AG10803 (cell line): ENCODE results near the gene HHIPL1.

Experiments
- DNase-seq: peaks from one replicate; pipeline ENCODE4 v3.0.0; 2010; ENCODE audit warnings: low read depth
- H3K4me3 ChIP-seq: 2 replicates; pipeline ENCODE4 v1.5.1; 2011; ENCODE audit warnings: mild to moderate bottlenecking, low read length, control low read depth
- TF ChIP-seq, protein P1 (sequence below): conservative IDR thresholded peaks from 2 replicates; pipeline ENCODE4 v1.5.1; 2011; ENCODE audit warnings: mild to moderate bottlenecking, low read length, control low read depth, inconsistent platforms

The HHIPL1 gene

DNA sequence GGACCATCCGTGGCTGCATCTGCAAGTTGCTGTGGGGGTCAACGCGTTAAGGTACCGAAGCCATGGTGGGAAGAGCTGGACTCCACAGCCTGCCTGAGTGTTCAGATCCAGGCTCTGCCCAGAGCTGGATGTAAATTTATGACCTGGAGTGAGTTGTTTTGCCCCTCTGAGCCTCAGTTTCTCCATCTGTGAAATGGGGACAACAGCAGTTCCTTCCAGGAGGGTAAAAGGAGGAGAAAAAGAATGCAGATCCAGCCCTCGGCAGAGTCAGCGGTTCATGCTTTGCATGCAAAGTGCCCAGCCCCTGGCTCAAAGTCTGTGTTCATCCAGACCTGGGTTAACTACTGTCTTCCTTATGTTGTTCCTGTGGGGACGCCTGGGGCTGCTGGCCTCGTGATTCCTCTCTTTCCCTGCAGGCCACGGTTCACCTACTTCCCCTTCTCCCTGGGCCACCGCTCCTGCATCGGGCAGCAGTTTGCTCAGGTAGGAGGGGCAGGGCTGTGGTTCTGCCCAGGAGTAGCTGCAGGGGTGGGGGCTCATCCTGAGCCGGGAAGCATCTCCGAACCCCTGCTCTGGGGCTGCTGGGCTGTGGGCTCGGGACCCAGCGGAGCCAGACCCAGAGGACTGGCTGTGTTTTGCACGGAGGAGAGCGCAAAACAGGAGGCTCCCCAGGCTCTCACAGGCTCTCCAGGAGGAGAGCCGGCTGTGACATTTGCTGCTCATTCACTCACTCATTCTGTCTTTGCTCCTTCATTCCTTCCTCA is 81.0 kb downstream of the HHIPL1 start:
- H3K4me3 ChIP-seq = no peak overlapping the region
- no peak for DNase-seq

DNA sequence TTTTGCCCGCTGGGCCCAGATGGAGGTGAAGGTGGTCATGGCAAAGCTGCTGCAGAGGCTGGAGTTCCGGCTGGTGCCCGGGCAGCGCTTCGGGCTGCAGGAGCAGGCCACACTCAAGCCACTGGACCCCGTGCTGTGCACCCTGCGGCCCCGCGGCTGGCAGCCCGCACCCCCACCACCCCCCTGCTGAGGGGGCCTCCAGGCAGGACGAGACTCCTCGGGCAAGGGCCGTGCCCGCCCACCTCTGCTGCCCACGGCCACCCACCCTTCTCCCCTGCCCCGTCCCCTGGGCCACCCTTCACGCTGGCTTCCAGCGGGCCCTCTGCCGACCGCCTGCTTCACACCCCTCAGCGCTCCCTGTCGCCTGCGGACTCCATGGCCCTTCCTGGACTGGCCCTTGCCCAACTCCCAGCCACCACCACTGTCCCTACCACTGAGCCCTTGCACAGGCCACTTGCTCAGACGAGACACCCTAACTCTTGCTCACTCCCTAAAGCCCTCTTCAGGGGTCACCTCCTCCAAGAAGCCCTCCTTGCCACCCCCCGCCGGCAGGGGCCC is 81.7 kb downstream of the HHIPL1 start:
- DNase-seq = no peak
- no peak overlapping the region for H3K4me3 ChIP-seq
- TF ChIP-seq, protein P1, sequence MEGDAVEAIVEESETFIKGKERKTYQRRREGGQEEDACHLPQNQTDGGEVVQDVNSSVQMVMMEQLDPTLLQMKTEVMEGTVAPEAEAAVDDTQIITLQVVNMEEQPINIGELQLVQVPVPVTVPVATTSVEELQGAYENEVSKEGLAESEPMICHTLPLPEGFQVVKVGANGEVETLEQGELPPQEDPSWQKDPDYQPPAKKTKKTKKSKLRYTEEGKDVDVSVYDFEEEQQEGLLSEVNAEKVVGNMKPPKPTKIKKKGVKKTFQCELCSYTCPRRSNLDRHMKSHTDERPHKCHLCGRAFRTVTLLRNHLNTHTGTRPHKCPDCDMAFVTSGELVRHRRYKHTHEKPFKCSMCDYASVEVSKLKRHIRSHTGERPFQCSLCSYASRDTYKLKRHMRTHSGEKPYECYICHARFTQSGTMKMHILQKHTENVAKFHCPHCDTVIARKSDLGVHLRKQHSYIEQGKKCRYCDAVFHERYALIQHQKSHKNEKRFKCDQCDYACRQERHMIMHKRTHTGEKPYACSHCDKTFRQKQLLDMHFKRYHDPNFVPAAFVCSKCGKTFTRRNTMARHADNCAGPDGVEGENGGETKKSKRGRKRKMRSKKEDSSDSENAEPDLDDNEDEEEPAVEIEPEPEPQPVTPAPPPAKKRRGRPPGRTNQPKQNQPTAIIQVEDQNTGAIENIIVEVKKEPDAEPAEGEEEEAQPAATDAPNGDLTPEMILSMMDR = no peak

More for the DNA sequence above, 81.0 kb downstream of the HHIPL1 start:
- TF ChIP-seq, protein P1 = no peak

DNA sequence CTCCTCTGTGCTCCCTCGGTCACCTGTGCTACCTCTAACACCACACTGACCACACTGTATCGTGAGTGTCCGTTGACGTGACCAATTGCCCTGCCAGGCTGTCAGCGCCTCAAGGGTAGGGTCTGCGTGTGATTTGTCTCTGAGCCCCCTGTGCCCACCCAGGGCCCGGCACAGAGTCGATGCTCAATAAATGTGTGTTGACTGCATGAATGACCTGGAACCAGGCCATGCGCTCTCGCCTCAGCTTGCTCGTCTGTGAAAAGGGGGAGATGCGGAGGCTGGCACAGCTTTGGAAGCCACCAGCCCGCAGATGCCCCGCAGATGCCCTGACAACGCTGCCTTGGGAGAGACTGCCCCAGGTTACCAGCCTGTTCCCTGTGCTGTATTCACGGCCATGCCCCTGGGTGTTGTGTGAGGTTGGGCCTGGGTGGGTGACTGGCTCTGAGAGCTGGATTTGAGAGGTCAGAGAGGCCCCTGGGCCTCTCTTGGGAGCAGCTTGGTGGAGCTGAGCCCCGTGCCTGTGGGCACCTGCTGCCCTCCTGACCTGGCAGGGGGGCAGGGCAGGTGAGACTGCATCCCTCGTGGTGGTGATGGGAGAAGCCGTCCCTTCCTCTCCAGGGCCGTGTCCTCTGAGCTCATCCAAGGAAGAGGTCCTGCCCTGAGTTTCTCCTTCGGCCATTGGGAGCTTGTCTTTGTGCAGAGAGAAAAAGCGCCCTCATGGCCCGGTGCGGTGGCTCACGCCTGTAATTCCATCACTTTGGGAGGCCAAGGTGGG is 82.4 kb downstream of the HHIPL1 start:
- DNase-seq = no peak
- TF ChIP-seq, protein P1 = no peak
- H3K4me3 ChIP-seq = no peak overlapping the region

DNA sequence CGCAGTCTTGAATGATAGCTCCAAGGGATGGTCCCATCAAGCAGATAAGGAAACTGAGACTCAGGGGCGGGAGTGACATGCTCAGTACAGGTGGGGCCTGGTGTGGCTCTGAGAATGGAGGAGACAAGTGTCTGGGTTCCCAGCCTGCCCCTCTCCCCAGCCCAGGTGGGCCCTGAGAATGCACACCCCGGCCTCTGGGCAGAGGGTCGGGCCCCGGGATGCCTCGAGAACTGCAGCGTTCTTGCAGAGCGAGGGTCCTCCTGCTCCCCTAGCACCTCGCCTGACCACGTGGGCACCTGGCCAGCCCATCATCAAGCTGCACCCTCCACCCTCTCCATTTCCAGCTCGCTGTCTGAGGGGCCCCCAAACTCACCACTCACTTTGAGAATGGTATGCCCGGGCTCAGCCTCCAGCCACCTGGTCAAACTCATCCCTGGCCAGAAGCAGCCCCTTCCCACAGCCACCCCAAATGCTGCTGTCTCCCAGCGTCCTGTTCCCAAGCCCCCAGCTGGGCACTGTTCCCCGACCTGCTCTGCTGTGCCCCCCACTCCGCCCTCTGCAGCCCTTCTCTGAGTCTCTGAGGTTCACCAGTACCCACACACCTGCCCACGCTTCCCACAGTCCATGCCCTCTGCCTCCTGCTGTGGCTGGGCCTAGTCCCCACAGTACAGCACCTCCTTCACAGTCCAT is 83.4 kb downstream of the HHIPL1 start:
- TF ChIP-seq, protein P1 = no peak
- H3K4me3 ChIP-seq = no peak overlapping the region
- no peak for DNase-seq

- TF ChIP-seq, protein P1 = no peak
- H3K4me3 ChIP-seq = no peak overlapping the region
- no peak for DNase-seq
Observed at GRCh38 chr14:99728981-99729451, 84.1 kb downstream of the HHIPL1 start.
